Upper lobe of left lung (tissue), 4 donors: ENCODE measurements around the gene TRAPPC10.

Experiments used
- POLR2A ChIP-seq, 4 donors: fragments of 450-650 bp; IDR thresholded peaks; one replicate each; pipeline ENCODE4 v1.5.1; 2016 to 2017; ENCODE audit warnings: antibody characterized with exemption in 4 of 4, mild to moderate bottlenecking in 2 of 4
- POLR2AphosphoS5 ChIP-seq, 2 donors: sonication (generic); formaldehyde crosslinking; IDR thresholded peaks; one replicate each; pipeline ENCODE4 v1.5.1; 2017; ENCODE audit warnings: antibody characterized with exemption in 2 of 2
- TF ChIP-seq, protein P1 (sequence below), 6 experiments: fragments of 450-650 bp in 4 of 6; fragments of 200-600 bp in 2 of 6; sonication (generic) in 2 of 6; IDR thresholded peaks; one replicate each; pipeline ENCODE4 v1.5.1; 2016 to 2019; ENCODE audit warnings: antibody characterized with exemption in 6 of 6

DNA sequence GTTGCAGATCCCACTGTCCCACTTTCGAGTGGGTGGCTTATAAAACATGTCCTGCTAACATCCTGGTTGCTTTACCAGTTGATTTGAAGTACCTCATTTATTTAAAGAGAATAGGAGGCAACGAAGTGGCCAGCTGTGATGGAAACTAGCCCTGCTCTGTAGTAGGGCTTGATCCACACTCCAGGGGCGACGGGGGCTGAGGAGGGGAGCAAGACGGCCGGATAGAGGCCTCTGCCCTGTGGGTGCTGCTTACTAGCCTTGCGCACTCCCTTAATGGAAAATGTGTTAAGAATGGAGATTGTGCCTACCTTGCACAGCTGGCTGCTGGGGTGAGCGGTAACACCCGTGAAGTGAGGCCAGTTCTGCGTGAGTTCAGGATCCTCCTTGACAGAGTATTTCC lies 54.0 kb downstream of the TRAPPC10 start:
- TF ChIP-seq POLR2AphosphoS5 (IDR thresholded peaks at IDR 0.05) (no peak), POLR2A (IDR thresholded peaks at IDR 0.05) (no peak)
- TF ChIP-seq, protein P1, sequence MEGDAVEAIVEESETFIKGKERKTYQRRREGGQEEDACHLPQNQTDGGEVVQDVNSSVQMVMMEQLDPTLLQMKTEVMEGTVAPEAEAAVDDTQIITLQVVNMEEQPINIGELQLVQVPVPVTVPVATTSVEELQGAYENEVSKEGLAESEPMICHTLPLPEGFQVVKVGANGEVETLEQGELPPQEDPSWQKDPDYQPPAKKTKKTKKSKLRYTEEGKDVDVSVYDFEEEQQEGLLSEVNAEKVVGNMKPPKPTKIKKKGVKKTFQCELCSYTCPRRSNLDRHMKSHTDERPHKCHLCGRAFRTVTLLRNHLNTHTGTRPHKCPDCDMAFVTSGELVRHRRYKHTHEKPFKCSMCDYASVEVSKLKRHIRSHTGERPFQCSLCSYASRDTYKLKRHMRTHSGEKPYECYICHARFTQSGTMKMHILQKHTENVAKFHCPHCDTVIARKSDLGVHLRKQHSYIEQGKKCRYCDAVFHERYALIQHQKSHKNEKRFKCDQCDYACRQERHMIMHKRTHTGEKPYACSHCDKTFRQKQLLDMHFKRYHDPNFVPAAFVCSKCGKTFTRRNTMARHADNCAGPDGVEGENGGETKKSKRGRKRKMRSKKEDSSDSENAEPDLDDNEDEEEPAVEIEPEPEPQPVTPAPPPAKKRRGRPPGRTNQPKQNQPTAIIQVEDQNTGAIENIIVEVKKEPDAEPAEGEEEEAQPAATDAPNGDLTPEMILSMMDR (IDR thresholded peaks at IDR 0.05) = no peak
